ENCODE results near the gene ZSCAN31. TPM values are rescaled to one million over a fixed set of nuclear protein-coding genes. Genes with fewer than 3 reads are reported as not detected.
A peak's percentile ranks its signal among the peaks of the same experiment; 100 is the strongest.
"Not testable (repeated sequence)": the region's sequence is repeated elsewhere in the genome, so short reads cannot be mapped to it uniquely, and the experiment has no call there.

The ZSCAN31 gene
- total RNA-seq, 6 experiments from 2014 or later: 0.64 to 2.0 (median 0.95) TPM

DNA sequence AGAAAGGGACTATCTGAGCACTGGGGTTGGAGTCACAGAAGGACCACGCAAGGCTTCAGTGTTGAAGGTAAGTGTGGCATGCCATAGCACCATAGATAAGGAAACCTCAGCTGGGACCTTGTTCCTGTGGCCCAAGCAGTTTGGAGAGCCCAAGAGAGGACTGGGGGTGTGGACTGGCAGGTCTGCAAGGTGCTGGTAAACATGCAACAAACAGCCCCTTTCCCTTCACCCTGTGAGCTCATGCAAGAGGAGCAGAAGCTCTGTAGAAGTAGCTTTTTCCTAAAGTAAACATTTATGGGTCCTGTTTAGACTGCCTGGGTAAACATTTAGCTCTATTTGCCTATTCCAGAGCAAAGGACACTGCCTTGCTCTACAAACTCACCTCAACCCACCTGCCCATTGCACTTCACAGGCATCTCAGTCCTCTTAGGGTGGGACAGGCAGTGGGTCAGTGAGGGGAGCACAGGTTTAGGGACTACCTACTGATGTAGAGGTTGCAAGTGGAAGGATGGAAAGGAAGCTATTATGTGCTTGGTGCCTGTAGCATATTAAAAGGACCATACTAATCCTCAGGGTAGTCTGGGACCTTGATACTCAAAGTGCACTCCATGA lies 12.0 kb downstream of the ZSCAN31 start:
- Mint-ChIP-seq H3K36me3 (ENCODE audit: low read depth) (peaks cover 19% of the 10 kb centered on the region), H3K27me3 (ENCODE audit: insufficient read depth) (peaks cover 2% of the 10 kb centered on the region), H3K27ac (no peak overlapping the region), H3K4me1 (ENCODE audit: low read depth) (no peaks in the 10 kb centered on the region), H3K9me3 (peaks cover 22% of the 10 kb centered on the region), H3K4me3 (no peak overlapping the region)
- TF ChIP-seq, protein P1, sequence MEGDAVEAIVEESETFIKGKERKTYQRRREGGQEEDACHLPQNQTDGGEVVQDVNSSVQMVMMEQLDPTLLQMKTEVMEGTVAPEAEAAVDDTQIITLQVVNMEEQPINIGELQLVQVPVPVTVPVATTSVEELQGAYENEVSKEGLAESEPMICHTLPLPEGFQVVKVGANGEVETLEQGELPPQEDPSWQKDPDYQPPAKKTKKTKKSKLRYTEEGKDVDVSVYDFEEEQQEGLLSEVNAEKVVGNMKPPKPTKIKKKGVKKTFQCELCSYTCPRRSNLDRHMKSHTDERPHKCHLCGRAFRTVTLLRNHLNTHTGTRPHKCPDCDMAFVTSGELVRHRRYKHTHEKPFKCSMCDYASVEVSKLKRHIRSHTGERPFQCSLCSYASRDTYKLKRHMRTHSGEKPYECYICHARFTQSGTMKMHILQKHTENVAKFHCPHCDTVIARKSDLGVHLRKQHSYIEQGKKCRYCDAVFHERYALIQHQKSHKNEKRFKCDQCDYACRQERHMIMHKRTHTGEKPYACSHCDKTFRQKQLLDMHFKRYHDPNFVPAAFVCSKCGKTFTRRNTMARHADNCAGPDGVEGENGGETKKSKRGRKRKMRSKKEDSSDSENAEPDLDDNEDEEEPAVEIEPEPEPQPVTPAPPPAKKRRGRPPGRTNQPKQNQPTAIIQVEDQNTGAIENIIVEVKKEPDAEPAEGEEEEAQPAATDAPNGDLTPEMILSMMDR (IDR thresholded peaks at IDR 0.05): no peak
- no peak for DNase-seq

DNA sequence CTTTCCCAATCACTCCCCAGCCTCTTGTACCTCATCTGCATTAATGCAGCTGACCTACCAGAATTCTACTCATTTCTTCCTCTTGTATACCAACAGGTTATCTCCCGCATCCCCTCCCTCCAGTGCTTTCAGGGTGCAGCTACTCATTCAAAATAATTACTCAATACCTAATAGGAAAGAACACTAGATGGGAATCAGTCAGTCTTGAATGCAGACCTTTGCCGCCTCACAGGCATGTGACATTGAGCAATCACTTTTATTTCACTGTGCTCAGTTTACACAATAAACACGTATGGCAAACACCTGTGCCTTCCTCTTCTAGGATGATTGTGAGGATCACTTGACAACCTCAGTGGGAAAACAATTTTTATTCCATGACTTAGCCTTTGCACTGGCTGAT lies 13.3 kb downstream of the ZSCAN31 start:
- TF ChIP-seq, protein P1 (IDR thresholded peaks at IDR 0.05): no peak
- H3K4me3 Mint-ChIP-seq: no peak overlapping the region

DNA sequence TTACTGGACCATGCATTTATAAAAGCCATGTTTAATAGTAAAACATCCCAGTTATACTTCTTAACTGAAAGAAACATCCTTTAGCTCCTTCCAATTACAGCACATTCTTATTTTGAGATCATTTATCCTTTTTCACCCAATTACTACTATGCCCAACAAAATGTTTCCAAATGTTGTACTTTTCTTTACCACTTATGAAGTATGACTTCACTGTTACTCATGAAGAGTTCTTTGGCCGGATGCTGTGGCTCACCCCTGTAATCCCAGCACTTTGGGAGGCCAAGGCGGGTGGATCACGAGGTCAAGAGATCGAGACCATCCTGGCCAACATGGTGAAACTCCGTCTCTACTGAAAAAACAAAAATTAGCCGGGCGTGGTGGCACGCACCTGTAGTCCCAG lies 18.1 kb downstream of the ZSCAN31 start:
- not testable (repeated sequence) for H3K36me3 Mint-ChIP-seq (ENCODE audit: low read depth); H3K9me3 Mint-ChIP-seq; H3K4me3 Mint-ChIP-seq; DNase-seq; H3K27ac Mint-ChIP-seq; H3K27me3 Mint-ChIP-seq (ENCODE audit: insufficient read depth)
- H3K4me1 Mint-ChIP-seq (ENCODE audit: low read depth): peaks cover 16% of the 10 kb centered on the region

More for the DNA sequence above, 13.3 kb downstream of the ZSCAN31 start:
- no peak overlapping the region for H3K27ac Mint-ChIP-seq
- H3K36me3 Mint-ChIP-seq (ENCODE audit: low read depth): peaks cover 14% of the 10 kb centered on the region
- DNase-seq: no peak
- peaks cover 5% of the 10 kb centered on the region for H3K4me1 Mint-ChIP-seq (ENCODE audit: low read depth)
- peaks cover 17% of the 10 kb centered on the region for H3K9me3 Mint-ChIP-seq
- peaks cover 2% of the 10 kb centered on the region for H3K27me3 Mint-ChIP-seq (ENCODE audit: insufficient read depth)

DNA sequence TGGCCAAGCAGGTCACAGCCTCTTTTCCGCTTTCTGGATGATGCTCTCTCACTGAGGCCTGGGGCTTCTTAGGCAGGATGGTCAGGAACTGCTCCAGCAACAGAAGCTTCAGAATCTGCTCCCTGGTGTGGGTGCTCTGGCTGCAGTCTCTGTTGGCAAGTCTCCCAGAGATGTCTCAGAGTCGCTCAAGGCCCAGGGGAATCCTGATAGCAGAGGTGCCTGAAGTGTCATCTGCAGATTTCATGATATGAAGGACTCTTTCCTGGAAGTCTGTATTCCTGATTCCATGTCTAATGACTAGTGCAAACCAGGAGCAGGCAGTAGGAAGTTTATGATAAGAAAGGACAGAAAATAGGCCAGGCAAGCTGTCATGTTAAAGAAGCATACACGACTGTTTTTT lies 20.3 kb downstream of the ZSCAN31 start:
- Mint-ChIP-seq H3K4me3 (no peak overlapping the region), H3K4me1 (ENCODE audit: low read depth) (peaks cover 16% of the 10 kb centered on the region), H3K36me3 (ENCODE audit: low read depth) (no peaks in the 10 kb centered on the region), H3K27me3 (ENCODE audit: insufficient read depth) (no peaks in the 10 kb centered on the region), H3K9me3 (no peaks in the 10 kb centered on the region), H3K27ac (no peak overlapping the region; the same call in 1 of the 2 replicates)
- DNase-seq: peak; percentile 26
- TF ChIP-seq, protein P1 (IDR thresholded peaks at IDR 0.05): no peak

DNA sequence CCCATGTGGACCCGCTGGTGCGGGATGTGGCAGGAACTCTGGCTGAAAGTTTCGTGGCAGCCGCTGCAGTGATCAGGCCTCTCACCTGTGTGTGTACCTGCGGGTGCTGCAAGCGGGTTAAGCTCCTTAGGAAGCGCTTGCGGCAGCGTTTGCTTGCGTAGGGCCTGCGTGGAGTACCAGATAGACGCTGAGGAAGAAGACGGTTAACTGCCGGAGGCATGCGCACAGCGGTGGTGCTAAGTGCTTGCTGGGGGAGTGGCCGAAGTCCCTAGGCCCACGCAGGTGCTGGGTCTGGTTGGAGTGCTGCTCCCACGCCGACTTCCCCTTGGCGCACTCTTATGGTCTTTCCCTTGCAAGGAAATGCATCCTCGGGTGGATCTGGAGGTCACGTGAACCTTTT lies 23.0 kb downstream of the ZSCAN31 start:
- no peaks in the 10 kb centered on the region for H3K36me3 Mint-ChIP-seq (ENCODE audit: low read depth)
- H3K27me3 Mint-ChIP-seq (ENCODE audit: insufficient read depth): no peaks in the 10 kb centered on the region
- H3K27ac Mint-ChIP-seq: no peak overlapping the region
- H3K4me3 Mint-ChIP-seq: no peak overlapping the region
- peaks cover 13% of the 10 kb centered on the region for H3K4me1 Mint-ChIP-seq (ENCODE audit: low read depth)
- TF ChIP-seq, protein P1 (IDR thresholded peaks at IDR 0.05): no peak
- no peak for DNase-seq
- H3K9me3 Mint-ChIP-seq: no peaks in the 10 kb centered on the region

DNA sequence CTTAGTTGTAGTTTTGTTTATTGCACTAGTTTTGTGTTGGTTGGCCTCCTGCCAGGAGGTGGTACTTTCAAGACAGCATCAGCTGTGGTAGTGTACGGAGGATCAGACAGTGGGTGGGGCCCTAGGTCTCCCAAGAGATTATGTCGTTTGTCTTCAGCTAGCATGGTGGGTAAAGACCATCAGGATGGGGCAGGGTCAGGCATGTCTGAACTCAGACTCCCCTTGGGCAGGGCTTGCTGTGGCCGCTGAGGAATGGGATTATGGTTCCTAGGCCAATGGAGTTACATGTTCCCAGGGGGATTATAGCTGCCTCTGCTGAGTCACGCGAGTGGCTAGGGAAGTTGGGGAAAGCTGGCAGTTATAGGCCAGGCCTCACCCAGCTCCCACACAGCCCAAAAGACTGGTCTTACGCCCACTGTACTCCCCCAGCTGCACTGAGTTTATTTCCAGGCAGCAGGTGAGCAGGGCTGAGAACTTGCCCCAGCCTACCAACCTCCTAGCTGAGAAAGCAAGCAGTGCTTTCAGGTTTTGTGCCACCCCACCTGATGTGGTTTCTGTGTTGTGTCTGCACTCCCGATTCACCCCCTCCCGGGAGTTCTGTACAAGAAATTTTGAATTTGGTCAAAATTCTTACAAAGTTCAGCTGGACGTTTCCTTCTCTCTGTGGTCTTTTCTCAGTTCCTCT lies 24.7 kb downstream of the ZSCAN31 start:
- Mint-ChIP-seq H3K9me3 (no peaks in the 10 kb centered on the region), H3K27ac (no peak overlapping the region)
- DNase-seq: no peak

DNA sequence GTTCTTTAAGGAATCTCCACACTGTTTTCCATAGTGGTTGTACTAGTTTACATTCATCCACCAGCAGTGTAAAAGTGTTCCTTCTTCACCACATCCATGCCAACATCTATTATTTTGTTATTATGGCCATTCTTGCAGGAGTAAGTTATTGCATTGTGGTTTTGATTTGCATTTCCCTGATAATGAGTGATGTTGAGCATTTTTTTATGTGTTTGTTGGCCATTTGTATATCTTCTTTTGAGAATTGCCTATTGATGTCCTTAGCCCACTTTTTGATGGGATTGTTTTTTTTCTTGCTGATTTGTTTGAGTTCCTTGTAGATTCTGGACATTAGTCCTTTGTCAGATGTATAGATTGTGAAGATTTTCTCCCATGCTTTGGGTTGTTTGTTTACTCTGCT lies 29.6 kb downstream of the ZSCAN31 start:
- not testable (repeated sequence) for H3K27ac Mint-ChIP-seq, H3K4me3 Mint-ChIP-seq

More for the DNA sequence above, 24.7 kb downstream of the ZSCAN31 start:
- Mint-ChIP-seq H3K4me1 (ENCODE audit: low read depth) (peaks cover 7% of the 10 kb centered on the region), H3K27me3 (ENCODE audit: insufficient read depth) (no peaks in the 10 kb centered on the region), H3K36me3 (ENCODE audit: low read depth) (no peaks in the 10 kb centered on the region), H3K4me3 (no peak overlapping the region)
- TF ChIP-seq, protein P1 (IDR thresholded peaks at IDR 0.05): no peak

More for the DNA sequence above, 29.6 kb downstream of the ZSCAN31 start:
- not testable (repeated sequence) for H3K4me1 Mint-ChIP-seq (ENCODE audit: low read depth); DNase-seq; H3K27me3 Mint-ChIP-seq (ENCODE audit: insufficient read depth); H3K9me3 Mint-ChIP-seq; H3K36me3 Mint-ChIP-seq (ENCODE audit: low read depth)

Data from HFFc6 (cell line).